Posterior vena cava (tissue), 2 donors: ENCODE measurements around the gene DPEP2. TPM values are rescaled to one million over a fixed set of nuclear protein-coding genes. Genes with fewer than 3 reads are reported as not detected.
"Not testable (repeated sequence)": the region's sequence is repeated elsewhere in the genome, so short reads cannot be mapped to it uniquely, and the experiment has no call there.

Source experiments
- DNase-seq: peaks from one replicate; pipeline ENCODE4 v3.0.0-alpha.2; 2020; ENCODE audit warnings: low spot score
- intact Hi-C, 2 donors: fragments of 100-400 bp; cut with DNase I; formaldehyde crosslinking; loops; one replicate each; pipeline versions ENCODE4 v1.14.1 to v1.14.2; 2022 to 2023
- total RNA-seq, 2 donors: library from RNA; stranded (reverse); fragmentation: NEBNext Ultra II Directional; extraction: Animal tissue kit (Norgen Biotek cat#: 25700); gene quantifications; one replicate each; pipeline ENCODE4 v1.2.1, GENCODE V29; 2021
- donor health status: DM: yes; HTN: yes; CAD: no.
- donor health status: DM: yes; HTN: yes; CAD: no.

DPEP2 gene
- total RNA-seq, 2 donors from 2014 or later, result 1.1 to 3.0 TPM

GRCh38 chr16:67982011-67982696 lies 17.1 kb downstream of the DPEP2 start:
- intact Hi-C loops, result no loop called here
- DNase-seq, result no peak

- DNase-seq, result no peak
- intact Hi-C loops, result no loop called here
Observed at GRCh38 chr16:67979955-67980678, 19.2 kb downstream of the DPEP2 start, which contains the start of gene DPEP3. Gene DPEP3, minus strand, starts transcription at chr16:67980499. Its CDS starts 119 bp downstream, at chr16:67980380.

- DNase-seq, result no peak
- intact Hi-C loops, result no loop called here
Observed at GRCh38 chr16:67977469-67978227, 21.6 kb downstream of the DPEP2 start.

- DNase-seq, result no peak
- intact Hi-C loops, result no loop called here
Observed at GRCh38 chr16:67977005-67977404, 22.3 kb downstream of the DPEP2 start.

- intact Hi-C loops, result no loop called here
- no peak for DNase-seq
Observed at GRCh38 chr16:67976205-67976604, 23.1 kb downstream of the DPEP2 start.

GRCh38 chr16:67975321-67976105 lies 23.8 kb downstream of the DPEP2 start:
- intact Hi-C loops, result no loop called here

GRCh38 chr16:67972285-67972684 lies 27.0 kb downstream of the DPEP2 start:
- DNase-seq, intact Hi-C loops: not testable (repeated sequence)

More at GRCh38 chr16:67975321-67976105, 23.8 kb downstream of the DPEP2 start:
- DNase-seq, result no peak

- intact Hi-C loops, result no loop called here
- no peak for DNase-seq
Observed at GRCh38 chr16:67971111-67971510, 28.2 kb downstream of the DPEP2 start.

- DNase-seq, result no peak
- intact Hi-C loops, result no loop called here
Observed at GRCh38 chr16:67969254-67970039, 29.8 kb downstream of the DPEP2 start.

GRCh38 chr16:67968400-67969253 lies 30.7 kb downstream of the DPEP2 start, which contains the start of gene SLC12A4:
Gene SLC12A4, minus strand, starts transcription at chr16:67968637. Its CDS starts 84 bp downstream, at chr16:67968553.
- intact Hi-C loops, result no loop called here
- DNase-seq, result peak; percentile 96

- no peak for DNase-seq
- intact Hi-C loops, result no loop called here
Observed at GRCh38 chr16:67967958-67968399, 31.3 kb downstream of the DPEP2 start.

GRCh38 chr16:67967183-67967957 lies 31.9 kb downstream of the DPEP2 start:
- no peak for DNase-seq
- intact Hi-C loops, result no loop called here

- no peak for DNase-seq
- intact Hi-C loops, result no loop called here
Observed at GRCh38 chr16:67966549-67967182, 32.6 kb downstream of the DPEP2 start.

GRCh38 chr16:67965668-67966548 lies 33.4 kb downstream of the DPEP2 start:
- intact Hi-C loops, result no loop called here
- DNase-seq, result no peak

- intact Hi-C loops, result no loop called here
- DNase-seq, result no peak
Observed at GRCh38 chr16:67964477-67965131, 34.7 kb downstream of the DPEP2 start.
